Omental fat pad (tissue), 4 donors: ENCODE measurements around the gene TRPV2. TPM values are rescaled to one million over a fixed set of nuclear protein-coding genes. Genes with fewer than 3 reads are reported as not detected.

Experiments used
- ATAC-seq: fragments of 150-250 bp; one replicate; pipeline ENCODE4 v1.9.1; 2016; ENCODE audit warnings: mild to moderate bottlenecking, moderate library complexity; ENCODE audit not compliant: low FRiP score
- DNase-seq: peaks from one replicate; pipeline ENCODE4 v3.0.0-alpha.2; 2019; ENCODE audit warnings: low spot score
- CTCF ChIP-seq, 3 donors: fragments of 450-650 bp; IDR thresholded peaks; one replicate each; pipeline ENCODE4 v1.5.1; 2016 to 2017; ENCODE audit warnings: antibody characterized with exemption in 3 of 3, mild to moderate bottlenecking in 3 of 3, moderate library complexity in 2 of 3
- total RNA-seq, 4 donors: library from RNA; depleted of rRNA; stranded (reverse); fragments of >200 nt; gene quantifications; one replicate each; pipeline ENCODE4 v1.1.0, GENCODE V29; 2016

Gene TRPV2
- total RNA-seq, 4 donors from 2014 or later = 12.1 to 47.6 (median 28.9) TPM

GRCh38 chr17:16433514-16433913 is 18.1 kb downstream of the TRPV2 start:
- no peak for DNase-seq
- no peak for ATAC-seq
- no peak for TF ChIP-seq CTCF (IDR thresholded peaks at IDR 0.05)

GRCh38 chr17:16434662-16435061 is 19.3 kb downstream of the TRPV2 start:
- TF ChIP-seq CTCF (IDR thresholded peaks at IDR 0.05) = no peak
- DNase-seq (no peak), ATAC-seq (no peak)

- no peak for ATAC-seq
- DNase-seq = no peak
- TF ChIP-seq CTCF (IDR thresholded peaks at IDR 0.05) = no peak
Observed at GRCh38 chr17:16435925-16436886, 20.8 kb downstream of the TRPV2 start.

- TF ChIP-seq CTCF (IDR thresholded peaks at IDR 0.05) = no peak
- no peak for ATAC-seq
- no peak for DNase-seq
Observed at GRCh38 chr17:16437083-16437482, 21.7 kb downstream of the TRPV2 start.

- ATAC-seq = peak; percentile 19
- no peak for DNase-seq
- TF ChIP-seq CTCF (IDR thresholded peaks at IDR 0.05) = no peak
Observed at GRCh38 chr17:16438173-16438556, 22.8 kb downstream of the TRPV2 start.

GRCh38 chr17:16438557-16439302 is 23.4 kb downstream of the TRPV2 start:
- ATAC-seq = peak; percentile 96
- DNase-seq = peak; percentile 72

More at GRCh38 chr17:16438557-16439302, 23.4 kb downstream of the TRPV2 start:
- TF ChIP-seq CTCF (IDR thresholded peaks at IDR 0.05) = no peak
